ENCODE results near the gene TMEM198.

The TMEM198 gene

GRCh38 chr2:219515874-219516629 is 27.8 kb upstream of the TMEM198 start:
- H3K4me3 Mint-ChIP-seq, result no peak overlapping the region
- H3K4me1 Mint-ChIP-seq (ENCODE audit: low read depth), result peaks cover 13% of the 10 kb centered on the region
- no peaks in the 10 kb centered on the region for H3K9me3 Mint-ChIP-seq (ENCODE audit: low read depth)

GRCh38 chr2:219516888-219517287 is 26.9 kb upstream of the TMEM198 start:
- Mint-ChIP-seq H3K4me1 (ENCODE audit: low read depth) (peaks cover 20% of the 10 kb centered on the region), H3K36me3 (no peaks in the 10 kb centered on the region)

More at GRCh38 chr2:219515874-219516629, 27.8 kb upstream of the TMEM198 start:
- H3K36me3 Mint-ChIP-seq, result no peaks in the 10 kb centered on the region
- peak overlapping the region; percentile 14 for H3K27ac Mint-ChIP-seq
- H3K27me3 Mint-ChIP-seq, result peaks cover 48% of the 10 kb centered on the region

GRCh38 chr2:219517954-219518778 is 25.7 kb upstream of the TMEM198 start:
- peaks cover 22% of the 10 kb centered on the region for H3K4me1 Mint-ChIP-seq (ENCODE audit: low read depth)
- no peak overlapping the region for H3K27ac Mint-ChIP-seq
- H3K4me3 Mint-ChIP-seq, result no peak overlapping the region
- H3K36me3 Mint-ChIP-seq, result no peaks in the 10 kb centered on the region
- no peaks in the 10 kb centered on the region for H3K9me3 Mint-ChIP-seq (ENCODE audit: low read depth)
- H3K27me3 Mint-ChIP-seq, result peaks cover 50% of the 10 kb centered on the region

More at GRCh38 chr2:219516888-219517287, 26.9 kb upstream of the TMEM198 start:
- Mint-ChIP-seq H3K9me3 (ENCODE audit: low read depth) (no peaks in the 10 kb centered on the region), H3K27me3 (peaks cover 53% of the 10 kb centered on the region), H3K4me3 (no peak overlapping the region), H3K27ac (no peak overlapping the region)

GRCh38 chr2:219519526-219519916 is 24.3 kb upstream of the TMEM198 start:
- peaks cover 52% of the 10 kb centered on the region for H3K27me3 Mint-ChIP-seq
- no peaks in the 10 kb centered on the region for H3K9me3 Mint-ChIP-seq (ENCODE audit: low read depth)
- H3K36me3 Mint-ChIP-seq, result no peaks in the 10 kb centered on the region
- no peak overlapping the region for H3K27ac Mint-ChIP-seq
- no peak overlapping the region for H3K4me3 Mint-ChIP-seq
- H3K4me1 Mint-ChIP-seq (ENCODE audit: low read depth), result peaks cover 18% of the 10 kb centered on the region

GRCh38 chr2:219520079-219520478 is 23.7 kb upstream of the TMEM198 start:
- H3K4me3 Mint-ChIP-seq, result no peak overlapping the region
- H3K36me3 Mint-ChIP-seq, result no peaks in the 10 kb centered on the region
- peaks cover 16% of the 10 kb centered on the region for H3K4me1 Mint-ChIP-seq (ENCODE audit: low read depth)
- H3K27me3 Mint-ChIP-seq, result peaks cover 54% of the 10 kb centered on the region
- no peaks in the 10 kb centered on the region for H3K9me3 Mint-ChIP-seq (ENCODE audit: low read depth)
- no peak overlapping the region for H3K27ac Mint-ChIP-seq

- H3K36me3 Mint-ChIP-seq, result no peaks in the 10 kb centered on the region
- H3K4me3 Mint-ChIP-seq, result peak overlapping the region; percentile 73
- no peak overlapping the region for H3K27ac Mint-ChIP-seq
- H3K9me3 Mint-ChIP-seq (ENCODE audit: low read depth), result no peaks in the 10 kb centered on the region
- H3K4me1 Mint-ChIP-seq (ENCODE audit: low read depth), result peaks cover 16% of the 10 kb centered on the region
- peaks cover 55% of the 10 kb centered on the region for H3K27me3 Mint-ChIP-seq
Measured at GRCh38 chr2:219521066-219521880, 22.6 kb upstream of the TMEM198 start.

- H3K4me1 Mint-ChIP-seq (ENCODE audit: low read depth), result peaks cover 16% of the 10 kb centered on the region
- no peaks in the 10 kb centered on the region for H3K9me3 Mint-ChIP-seq (ENCODE audit: low read depth)
- peaks cover 58% of the 10 kb centered on the region for H3K27me3 Mint-ChIP-seq
- H3K4me3 Mint-ChIP-seq, result peak overlapping the region; percentile 73
- H3K36me3 Mint-ChIP-seq, result no peaks in the 10 kb centered on the region
- H3K27ac Mint-ChIP-seq, result no peak overlapping the region
Measured at GRCh38 chr2:219522111-219523030, 21.5 kb upstream of the TMEM198 start.

GRCh38 chr2:219523031-219523671 is 20.7 kb upstream of the TMEM198 start:
- H3K9me3 Mint-ChIP-seq (ENCODE audit: low read depth), result no peaks in the 10 kb centered on the region
- H3K27me3 Mint-ChIP-seq, result peaks cover 56% of the 10 kb centered on the region
- no peaks in the 10 kb centered on the region for H3K36me3 Mint-ChIP-seq
- no peak overlapping the region for H3K27ac Mint-ChIP-seq
- peak overlapping the region; percentile 58 for H3K4me3 Mint-ChIP-seq
- peaks cover 16% of the 10 kb centered on the region for H3K4me1 Mint-ChIP-seq (ENCODE audit: low read depth)

GRCh38 chr2:219524817-219525216 is 19.0 kb upstream of the TMEM198 start:
- Mint-ChIP-seq H3K9me3 (ENCODE audit: low read depth) (no peaks in the 10 kb centered on the region), H3K4me3 (no peak overlapping the region), H3K27ac (no peak overlapping the region), H3K4me1 (ENCODE audit: low read depth) (peaks cover 16% of the 10 kb centered on the region), H3K36me3 (no peaks in the 10 kb centered on the region), H3K27me3 (peaks cover 62% of the 10 kb centered on the region)

GRCh38 chr2:219525533-219526232 is 18.1 kb upstream of the TMEM198 start:
- peaks cover 65% of the 10 kb centered on the region for H3K27me3 Mint-ChIP-seq
- peaks cover 16% of the 10 kb centered on the region for H3K4me1 Mint-ChIP-seq (ENCODE audit: low read depth)
- no peak overlapping the region for H3K27ac Mint-ChIP-seq
- no peaks in the 10 kb centered on the region for H3K9me3 Mint-ChIP-seq (ENCODE audit: low read depth)
- no peak overlapping the region for H3K4me3 Mint-ChIP-seq
- H3K36me3 Mint-ChIP-seq, result no peaks in the 10 kb centered on the region

- Mint-ChIP-seq H3K4me3 (no peak overlapping the region), H3K27ac (no peak overlapping the region), H3K9me3 (ENCODE audit: low read depth) (no peaks in the 10 kb centered on the region), H3K36me3 (no peaks in the 10 kb centered on the region), H3K27me3 (peaks cover 67% of the 10 kb centered on the region), H3K4me1 (ENCODE audit: low read depth) (peaks cover 13% of the 10 kb centered on the region)
Measured at GRCh38 chr2:219526320-219527075, 17.3 kb upstream of the TMEM198 start.

GRCh38 chr2:219527076-219527394 is 16.8 kb upstream of the TMEM198 start:
- Mint-ChIP-seq H3K27ac (no peak overlapping the region), H3K27me3 (peaks cover 62% of the 10 kb centered on the region), H3K9me3 (ENCODE audit: low read depth) (no peaks in the 10 kb centered on the region), H3K4me3 (no peak overlapping the region), H3K36me3 (no peaks in the 10 kb centered on the region), H3K4me1 (ENCODE audit: low read depth) (peaks cover 8% of the 10 kb centered on the region)

GRCh38 chr2:219527472-219527871 is 16.4 kb upstream of the TMEM198 start:
- H3K4me3 Mint-ChIP-seq, result no peak overlapping the region
- no peak overlapping the region for H3K27ac Mint-ChIP-seq
- H3K36me3 Mint-ChIP-seq, result no peaks in the 10 kb centered on the region
- H3K9me3 Mint-ChIP-seq (ENCODE audit: low read depth), result no peaks in the 10 kb centered on the region
- peaks cover 7% of the 10 kb centered on the region for H3K4me1 Mint-ChIP-seq (ENCODE audit: low read depth)
- peaks cover 61% of the 10 kb centered on the region for H3K27me3 Mint-ChIP-seq
